Measurements from ENCODE around the gene LEMD1.

The LEMD1 gene, protein sequence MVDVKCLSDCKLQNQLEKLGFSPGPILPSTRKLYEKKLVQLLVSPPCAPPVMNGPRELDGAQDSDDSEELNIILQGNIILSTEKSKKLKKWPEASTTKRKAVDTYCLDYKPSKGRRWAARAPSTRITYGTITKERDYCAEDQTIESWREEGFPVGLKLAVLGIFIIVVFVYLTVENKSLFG

GRCh38 chr1:205421798-205422197 is at the start of gene LEMD1:
TSS of gene LEMD1 (minus strand) at chr1:205422056. CDS start at chr1:205420536, 1,520 bp downstream.
- DNase-seq, result peak in 2 of 3 experiments; percentile 72 to 99

DNA sequence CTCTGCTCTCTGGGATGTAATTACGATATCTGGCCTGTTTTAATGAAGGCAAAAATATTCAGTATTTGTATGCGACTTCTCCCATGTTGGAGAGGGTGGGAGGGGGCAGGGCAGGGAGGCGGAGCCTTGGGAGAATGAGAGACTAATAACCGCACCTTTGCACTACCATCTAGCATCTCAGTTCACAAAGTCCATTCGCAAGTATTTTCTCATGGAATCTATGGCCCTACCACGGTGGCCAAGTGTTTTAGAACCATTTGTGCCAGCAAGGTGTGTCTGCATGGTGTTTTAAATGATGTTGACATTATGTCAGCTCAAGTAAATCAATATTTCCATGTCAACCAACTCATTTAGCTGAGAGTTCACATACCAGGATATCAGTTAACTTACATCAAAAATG is 48.3 kb upstream of the LEMD1 start:
- DNase-seq, result no peak

DNA sequence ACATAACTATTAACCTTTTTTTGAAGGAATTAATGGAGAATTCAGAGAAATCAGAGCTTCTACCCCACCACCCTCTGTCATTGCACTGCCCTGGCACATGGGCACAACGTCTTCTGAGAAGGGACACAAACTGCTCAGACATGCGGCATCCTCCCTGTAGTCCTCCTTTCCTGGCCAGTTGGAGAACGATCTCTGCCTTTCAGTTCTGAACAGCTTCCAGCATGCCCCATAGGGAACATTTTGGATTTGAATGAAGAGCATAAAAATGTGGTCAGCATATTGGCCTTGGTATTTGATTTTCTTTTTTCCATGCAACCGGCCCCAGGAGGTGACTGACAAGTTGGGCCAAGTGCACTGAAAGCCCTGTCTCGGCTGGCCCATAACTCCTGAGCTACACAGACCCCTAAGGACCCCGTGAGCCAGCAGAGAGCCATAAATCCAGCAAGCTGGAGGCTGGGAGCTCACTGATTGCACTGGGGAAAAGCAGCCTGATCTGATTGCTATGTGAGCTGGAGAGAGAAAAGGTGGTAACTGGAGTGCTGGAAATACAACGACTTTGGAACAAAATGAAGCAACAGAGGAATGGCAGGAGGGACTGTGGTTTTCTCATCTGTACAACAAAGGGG is 44.9 kb upstream of the LEMD1 start:
- DNase-seq, result no peak

- DNase-seq, result no peak
These were observed 43.5 kb upstream of the LEMD1 start for GRCh38 chr1:205465392-205465791.

DNA sequence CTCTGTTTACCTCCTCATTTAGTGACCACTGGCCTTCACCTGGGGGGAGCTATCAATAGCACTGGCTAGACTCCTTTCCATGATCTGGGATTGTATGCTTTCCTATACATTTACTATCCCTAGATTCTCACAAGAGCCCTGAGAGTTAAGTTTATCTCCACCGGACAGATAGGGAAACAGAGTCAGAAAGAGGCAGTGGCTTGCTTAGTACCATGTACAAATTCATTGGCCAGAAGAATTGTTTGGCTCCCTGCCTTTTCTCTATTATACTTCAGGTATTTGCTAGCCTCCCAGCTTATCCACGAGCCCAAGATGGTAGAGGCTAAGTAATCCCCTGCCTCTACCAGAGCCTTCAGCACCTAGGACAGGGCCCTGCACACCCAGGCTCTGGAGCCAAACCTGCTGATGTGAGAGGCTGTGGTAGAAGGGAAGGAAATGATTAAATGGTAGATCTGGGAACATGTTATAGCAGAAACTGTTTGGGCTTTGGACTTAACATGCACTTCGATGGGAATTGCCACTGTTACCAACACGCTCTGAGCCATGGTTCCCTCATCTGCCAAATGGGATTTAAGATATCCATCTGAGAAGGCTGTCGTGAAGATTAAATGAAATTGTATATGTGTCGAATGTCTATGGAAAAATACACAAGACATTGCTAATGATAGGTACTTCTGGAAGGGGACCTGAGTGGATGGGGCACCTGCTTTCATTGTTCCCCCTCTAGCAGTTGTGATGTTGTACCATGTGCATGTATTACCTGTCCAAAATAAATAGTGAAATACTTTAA is 37.1 kb upstream of the LEMD1 start:
- DNase-seq, result no peak

- peak; percentile 88 to 94 (median 93) for DNase-seq
These were observed 35.3 kb upstream of the LEMD1 start for GRCh38 chr1:205456868-205457745.

DNA sequence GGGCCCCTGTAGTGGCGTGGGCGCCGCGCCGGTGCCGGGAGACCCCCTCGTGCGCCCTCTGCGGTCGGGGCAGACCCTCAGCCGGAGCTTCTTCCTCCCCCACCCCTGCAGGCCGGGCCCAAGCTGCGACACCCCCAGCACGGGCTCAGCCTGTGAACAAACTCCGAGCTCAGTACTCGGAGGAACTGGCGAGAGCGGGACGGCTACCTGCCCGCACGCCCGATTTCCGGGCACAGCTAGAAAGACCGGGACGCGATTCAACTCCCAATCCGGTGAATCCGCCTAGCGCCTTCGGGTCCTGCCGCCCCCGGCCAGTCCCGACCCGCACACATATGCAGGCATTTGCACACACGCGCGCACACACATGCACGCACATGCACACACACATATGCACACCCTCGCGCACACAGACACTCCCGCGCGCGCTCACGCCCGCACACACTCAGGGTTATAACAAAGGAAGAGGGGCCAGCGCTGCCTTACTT is 34.6 kb upstream of the LEMD1 start:
- DNase-seq, result peak; percentile 62 to 84 (median 78)

DNA sequence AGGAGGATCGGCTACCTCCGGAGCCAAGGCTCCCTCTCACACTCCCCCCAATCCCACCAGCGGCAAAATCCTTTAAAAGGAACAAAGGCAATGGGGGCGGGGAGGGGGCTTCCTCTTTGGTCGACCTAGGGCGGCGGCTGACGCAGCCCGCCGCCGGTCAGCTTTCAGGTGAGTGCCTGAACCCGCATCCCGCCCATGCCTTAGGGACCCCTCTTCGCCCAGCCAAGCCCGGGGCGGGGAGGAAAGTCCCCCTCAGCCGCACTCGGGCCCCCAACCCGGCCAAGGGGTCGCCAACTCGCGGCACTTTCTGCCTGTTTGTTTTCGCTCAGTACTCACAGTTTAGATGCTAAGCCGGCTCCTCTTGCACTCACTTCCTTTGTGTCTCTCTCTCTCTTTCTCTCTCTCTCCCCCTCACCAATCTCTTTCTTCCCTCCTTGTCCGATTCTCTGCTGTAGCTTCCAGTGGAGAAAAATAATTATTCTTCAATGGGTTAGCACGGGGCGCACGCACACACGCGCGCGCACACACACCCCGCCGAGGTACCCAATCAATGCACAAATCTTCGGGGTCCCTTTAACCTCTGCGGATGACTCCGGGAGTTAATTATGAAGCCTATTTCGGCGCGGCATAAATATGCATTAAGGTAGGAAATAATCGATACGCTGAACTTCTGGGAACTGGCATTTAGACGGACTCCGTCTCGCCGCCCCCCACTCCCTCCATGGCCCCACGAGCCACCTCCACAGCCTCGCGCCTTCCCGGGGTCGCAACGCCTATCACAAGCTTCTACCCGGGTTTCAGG is 33.9 kb upstream of the LEMD1 start, which contains the start of gene BLACAT1:
BLACAT1 (minus strand) TSS at position 465 of the 802 bp plus-strand sequence.
- peak in 2 of 3 experiments; percentile 58 to 75 for DNase-seq

GRCh38 chr1:205454903-205455335 is 33.1 kb upstream of the LEMD1 start:
- no peak for DNase-seq

- no peak for DNase-seq
These were observed 31.6 kb upstream of the LEMD1 start for GRCh38 chr1:205453466-205453865.

- no peak for DNase-seq
These were observed 31.1 kb upstream of the LEMD1 start for GRCh38 chr1:205452933-205453332.

GRCh38 chr1:205452364-205452763 is 30.5 kb upstream of the LEMD1 start:
- DNase-seq, result no peak

- no peak for DNase-seq
These were observed 29.9 kb upstream of the LEMD1 start for GRCh38 chr1:205451759-205452164.

DNA sequence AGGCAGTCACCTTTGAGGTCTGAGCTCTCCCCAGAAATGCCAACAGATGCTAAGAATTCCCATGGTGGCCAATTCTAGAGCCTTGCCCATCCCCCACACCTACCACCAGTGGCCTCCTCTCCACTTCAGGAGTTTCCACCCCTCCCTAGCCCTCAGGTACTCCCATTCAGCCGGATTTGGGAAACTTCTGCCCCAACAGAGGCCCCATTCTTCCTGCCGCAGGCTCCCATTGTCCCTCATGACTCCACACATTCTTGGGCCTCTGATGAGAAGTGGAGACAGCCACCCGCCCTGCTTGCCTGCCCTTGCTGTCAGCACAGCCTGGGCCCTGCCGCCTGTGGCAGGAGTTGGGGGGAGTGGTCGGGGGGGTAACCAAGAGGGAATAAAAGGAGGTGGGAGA is 29.3 kb upstream of the LEMD1 start:
- no peak for DNase-seq

DNA sequence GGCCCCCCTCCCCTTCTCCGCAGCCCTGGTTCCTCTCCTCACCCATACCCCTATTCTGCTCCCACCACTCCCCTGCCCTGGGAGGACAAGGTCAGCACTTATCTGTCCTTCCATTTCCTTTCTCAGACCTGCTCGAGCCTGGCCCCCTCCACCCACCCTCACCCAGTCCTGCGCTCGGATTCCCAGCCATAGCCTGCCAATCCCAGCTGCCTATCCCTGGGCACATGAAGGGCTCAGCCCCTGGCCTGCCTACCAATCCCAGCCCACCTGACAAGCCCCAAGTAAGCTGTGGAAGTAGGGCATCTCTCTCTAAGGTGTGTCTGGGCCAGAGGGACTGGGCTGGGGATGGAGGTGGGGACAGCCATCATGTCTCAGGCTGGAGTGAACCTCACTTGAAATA is 28.6 kb upstream of the LEMD1 start:
- no peak for DNase-seq

GRCh38 chr1:205449750-205450443 is 28.0 kb upstream of the LEMD1 start:
- peak in 2 of 3 experiments; percentile 30 to 69 for DNase-seq

DNA sequence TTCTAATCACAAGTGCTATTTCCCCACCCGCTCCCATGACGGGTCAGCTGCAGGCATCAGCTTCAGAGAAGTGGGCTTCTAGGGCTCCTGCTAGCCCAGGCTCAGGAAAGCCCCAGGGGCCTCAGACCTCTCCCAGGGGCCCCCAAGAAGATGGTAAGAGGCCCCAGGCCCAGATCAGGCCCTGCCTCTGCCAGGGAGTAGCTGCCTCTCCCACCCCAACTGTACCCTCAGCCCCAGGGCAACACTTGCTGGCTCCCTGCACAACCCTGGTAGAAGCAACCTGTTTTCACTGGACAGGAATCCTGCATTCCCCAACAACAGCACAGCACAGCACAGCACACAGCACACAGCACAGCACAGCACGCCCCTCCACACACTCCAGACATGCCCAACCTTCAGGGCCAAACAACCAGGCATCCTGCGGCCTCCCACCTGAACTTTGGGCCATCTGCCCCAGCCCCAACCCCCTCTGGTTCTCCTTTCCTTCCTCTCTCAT is 27.4 kb upstream of the LEMD1 start:
- no peak for DNase-seq

DNA sequence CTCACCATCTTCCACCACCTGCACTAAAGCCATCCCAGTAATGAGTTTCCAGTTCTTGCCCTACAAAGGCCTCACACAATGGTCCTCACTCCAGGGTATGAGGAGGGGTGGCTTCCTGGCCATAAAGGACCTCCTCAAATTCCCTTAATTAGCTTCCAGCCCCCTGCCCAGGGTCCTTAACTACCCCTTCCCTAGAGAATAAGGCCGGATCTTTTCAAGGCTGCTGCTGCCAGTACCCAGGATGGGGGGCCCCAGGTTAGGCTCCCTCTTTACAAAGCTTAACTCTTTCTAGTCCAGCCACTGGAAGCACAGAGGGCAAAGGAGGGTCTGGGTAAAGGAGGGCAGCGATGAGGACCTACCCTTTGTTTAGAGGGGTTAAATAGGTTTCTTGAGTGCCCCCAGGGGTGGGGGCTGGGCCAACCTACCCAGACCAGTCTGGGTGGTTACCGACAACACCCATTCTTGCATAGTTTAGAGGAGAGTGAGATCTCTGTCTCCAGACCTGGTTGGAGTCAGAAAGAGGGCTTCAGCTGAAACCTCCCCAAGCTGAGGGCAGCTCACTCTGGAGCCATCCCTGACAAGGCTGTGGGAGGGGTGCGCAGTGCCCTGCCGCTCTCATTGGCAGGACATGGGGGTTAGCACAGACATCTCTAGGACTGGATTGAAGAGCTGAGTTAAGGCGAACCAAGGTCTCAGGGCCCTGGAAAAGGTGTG is 26.8 kb upstream of the LEMD1 start:
- DNase-seq, result no peak

DNA sequence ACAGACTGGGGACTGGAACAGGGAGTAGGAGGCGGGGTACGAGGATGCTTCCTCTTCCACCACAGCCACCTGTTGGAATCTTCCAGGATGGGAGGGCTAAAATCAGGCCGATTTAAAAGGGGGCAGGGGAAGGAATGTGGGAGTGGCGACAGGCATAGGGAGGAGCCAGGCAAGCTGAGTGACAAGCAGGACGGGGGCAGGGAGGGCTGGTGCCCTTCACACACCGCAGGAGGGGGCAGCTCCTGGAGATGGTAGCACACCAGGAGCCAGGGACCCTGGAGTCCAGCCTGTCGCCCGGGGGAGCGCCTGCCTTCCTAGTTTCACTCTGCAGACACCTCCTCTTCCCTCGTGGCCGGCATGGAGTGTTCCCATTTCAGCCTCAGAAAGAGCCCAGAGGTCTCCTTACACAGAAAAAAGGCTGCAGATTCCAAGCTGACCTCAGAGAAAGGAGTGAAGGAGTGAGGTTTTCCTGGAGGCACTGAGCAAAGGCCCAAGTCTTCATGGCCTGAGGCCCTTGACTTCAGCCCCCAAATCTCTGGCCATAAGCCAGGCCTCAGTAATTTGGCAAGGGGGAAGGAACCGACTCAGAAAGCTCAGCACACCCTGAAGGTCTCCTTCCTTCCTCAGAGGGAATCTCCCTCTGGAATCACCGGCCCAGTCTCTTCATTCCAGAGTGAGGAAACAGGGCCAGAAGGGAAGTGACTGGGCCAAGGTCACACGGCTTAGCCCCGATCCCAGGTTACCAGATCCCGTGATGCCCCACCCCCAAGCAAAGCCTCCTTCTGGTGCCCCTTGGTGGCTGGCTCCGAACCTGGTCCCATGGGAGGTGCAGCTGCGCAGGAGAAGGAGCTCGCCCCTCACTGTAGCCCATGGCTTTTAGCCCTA is 25.8 kb upstream of the LEMD1 start:
- no peak for DNase-seq

Data from NCI-H1417 (cell line).